Thymus (tissue), 11 donors: ENCODE measurements around the gene OR52N5. TPM values are rescaled to one million over a fixed set of nuclear protein-coding genes. Genes with fewer than 3 reads are reported as not detected.

ENCODE experiments used
- DNase-seq, 9 donors: peaks; one replicate each; pipeline ENCODE4 v3.0.0-alpha.2; 2013; ENCODE audit warnings: low spot score in 9 of 9, low read depth in 6 of 9, missing footprints in 1 of 9
- H3K27ac ChIP-seq, 2 donors: one replicate each; pipeline ENCODE4 v1.5.1; 2013; ENCODE audit warnings: control low read depth in 1 of 2, low read depth in 1 of 2, low read length in 1 of 2, mild to moderate bottlenecking in 1 of 2, moderate library complexity in 1 of 2
- H3K27me3 ChIP-seq, 2 donors: one replicate each; pipeline ENCODE4 v1.5.1; 2013; ENCODE audit warnings: low read length in 1 of 2; ENCODE audit not compliant: control insufficient read depth in 2 of 2, insufficient read depth in 1 of 2
- H3K36me3 ChIP-seq, 2 donors: one replicate each; pipeline ENCODE4 v1.5.1; 2013; ENCODE audit warnings: low read length in 1 of 2, mild to moderate bottlenecking in 1 of 2, moderate library complexity in 1 of 2; ENCODE audit not compliant: control insufficient read depth in 2 of 2, insufficient read depth in 2 of 2
- H3K4me1 ChIP-seq, 2 donors: one replicate each; pipeline ENCODE4 v1.5.1; 2013; ENCODE audit warnings: low read length in 2 of 2; ENCODE audit not compliant: control insufficient read depth in 2 of 2, insufficient read depth in 2 of 2
- H3K4me3 ChIP-seq, 2 donors: one replicate each; pipeline ENCODE4 v1.5.1; 2013; ENCODE audit warnings: low read length in 2 of 2, control low read depth in 1 of 2, mild to moderate bottlenecking in 1 of 2
- H3K9me3 ChIP-seq, 2 donors: one replicate each; pipeline ENCODE4 v1.5.1; 2013; ENCODE audit warnings: low read length in 1 of 2, mild to moderate bottlenecking in 1 of 2; ENCODE audit not compliant: control insufficient read depth in 2 of 2, insufficient read depth in 1 of 2
- WGBS: extraction: QIAGEN DNeasy Blood & Tissue Kit; methylation state at CpG from one replicate; pipeline ENCODE4 v1.1.7; 2013; 5-methylcytosine and 5-hydroxymethylcytosine counted together
- polyA plus RNA-seq: library from polyadenylated mRNA; stranded (reverse); fragments of 200-250 nt; gene quantifications from one replicate; pipeline ENCODE4 v1.2.3, GENCODE V29; 2013
- total RNA-seq: library from RNA; stranded (reverse); fragments of 120-200 nt; gene quantifications from one replicate; pipeline ENCODE4 v1.2.4, GENCODE V29; 2013
- donor health status: healthy.

The OR52N5 gene
- total and polyA plus RNA-seq, 2 donors, result 0.05 TPM; not detected in 1

GRCh38 chr11:5737091-5737490, 46.1 kb downstream of the OR52N5 start:
- H3K4me1 ChIP-seq, result no peaks in the 10 kb centered on the region
- no peak overlapping the region for H3K27ac ChIP-seq
- no peak for DNase-seq
- H3K27me3 ChIP-seq, result no peaks in the 10 kb centered on the region
- no peaks in the 10 kb centered on the region for H3K9me3 ChIP-seq
- H3K36me3 ChIP-seq, result no peaks in the 10 kb centered on the region
- H3K4me3 ChIP-seq, result no peak overlapping the region

GRCh38 chr11:5736396-5736795, 46.8 kb downstream of the OR52N5 start, which contains the start of gene OR56B1:
Gene OR56B1 (plus strand): TSS chr11:5736448. CDS start chr11:5736517, 69 bp downstream.
- H3K4me1 ChIP-seq, result no peaks in the 10 kb centered on the region
- H3K4me3 ChIP-seq, result no peak within 1 kb of the TSS
- WGBS, result 96% methylated on average over 1 of the region's 1 CpG
- H3K27me3 ChIP-seq, result no peaks in the 10 kb centered on the region
- no peak for DNase-seq
- H3K27ac ChIP-seq, result no peak within 1 kb of the TSS
- no peaks in the 10 kb centered on the region for H3K9me3 ChIP-seq
- no peaks in the 10 kb centered on the region for H3K36me3 ChIP-seq

- H3K9me3 ChIP-seq, result no peaks in the 10 kb centered on the region
- DNase-seq, result no peak
- H3K27ac ChIP-seq, result no peak overlapping the region
- 99% methylated on average over 1 of the region's 1 CpG for WGBS
- no peaks in the 10 kb centered on the region for H3K27me3 ChIP-seq
- no peaks in the 10 kb centered on the region for H3K4me1 ChIP-seq
- H3K36me3 ChIP-seq, result no peaks in the 10 kb centered on the region
- H3K4me3 ChIP-seq, result no peak overlapping the region
Observed at GRCh38 chr11:5727691-5728090, 55.5 kb downstream of the OR52N5 start.

- no peak overlapping the region for H3K4me3 ChIP-seq
- WGBS, result 96% methylated on average over 1 of the region's 1 CpG
- H3K4me1 ChIP-seq, result no peaks in the 10 kb centered on the region
- H3K27me3 ChIP-seq, result no peaks in the 10 kb centered on the region
- no peak overlapping the region for H3K27ac ChIP-seq
- no peaks in the 10 kb centered on the region for H3K36me3 ChIP-seq
- DNase-seq, result no peak
- H3K9me3 ChIP-seq, result no peaks in the 10 kb centered on the region
Observed at GRCh38 chr11:5726351-5726750, 56.8 kb downstream of the OR52N5 start.

Other genes starting within 250 kb of the OR52N5 start
- 0.05 TPM for gene OR52H1, start 234.8 kb downstream of the OR52N5 start, total RNA-seq
- gene OR52H1, start 234.8 kb downstream of the OR52N5 start, polyA plus RNA-seq, result not detected
- gene OR52B6, start 202.5 kb downstream of the OR52N5 start, total RNA-seq, result not detected
- not detected for gene OR52B6, start 202.5 kb downstream of the OR52N5 start, polyA plus RNA-seq
- 1.7 TPM for gene TRIM6, start 186.7 kb downstream of the OR52N5 start, total RNA-seq
- 2.9 TPM for gene TRIM6, start 186.7 kb downstream of the OR52N5 start, polyA plus RNA-seq
- 15.0 TPM for gene TRIM34, start 158.4 kb downstream of the OR52N5 start, total RNA-seq
- 8.0 TPM for gene TRIM34, start 158.4 kb downstream of the OR52N5 start, polyA plus RNA-seq
- gene TRIM5, start 98.3 kb downstream of the OR52N5 start, total RNA-seq, result 17.6 TPM
- 12.2 TPM for gene TRIM5, start 98.3 kb downstream of the OR52N5 start, polyA plus RNA-seq
- gene TRIM22, start 93.6 kb downstream of the OR52N5 start, total RNA-seq, result 78.1 TPM
- gene TRIM22, start 93.6 kb downstream of the OR52N5 start, polyA plus RNA-seq, result 144 TPM
- gene OR56B1, start 46.9 kb downstream of the OR52N5 start, total RNA-seq, result not detected
- gene OR56B1, start 46.9 kb downstream of the OR52N5 start, polyA plus RNA-seq, result 0.11 TPM
- gene OR52N4, start 29.1 kb downstream of the OR52N5 start, total RNA-seq, result 0.09 TPM
- 0.73 TPM for gene OR52N4, start 29.1 kb downstream of the OR52N5 start, polyA plus RNA-seq
- not detected for gene OR52N1, start 7.9 kb upstream of the OR52N5 start, total RNA-seq
- not detected for gene OR52N1, start 7.9 kb upstream of the OR52N5 start, polyA plus RNA-seq
- gene OR52N2, start 25.6 kb upstream of the OR52N5 start, total RNA-seq, result not detected
- 0.23 TPM for gene OR52N2, start 25.6 kb upstream of the OR52N5 start, polyA plus RNA-seq
- gene OR52E6, start 58.5 kb upstream of the OR52N5 start, total RNA-seq, result not detected
- gene OR52E6, start 58.5 kb upstream of the OR52N5 start, polyA plus RNA-seq, result not detected
- not detected for gene OR52E8, start 74.3 kb upstream of the OR52N5 start, total RNA-seq
- gene OR52E8, start 74.3 kb upstream of the OR52N5 start, polyA plus RNA-seq, result not detected
- gene OR52E4, start 97.3 kb upstream of the OR52N5 start, total RNA-seq, result not detected
- gene OR52E4, start 97.3 kb upstream of the OR52N5 start, polyA plus RNA-seq, result not detected
- not detected for gene OR52E5, start 109.9 kb upstream of the OR52N5 start, total RNA-seq
- gene OR52E5, start 109.9 kb upstream of the OR52N5 start, polyA plus RNA-seq, result 0.05 TPM
- gene OR56A3, start 158.9 kb upstream of the OR52N5 start, total RNA-seq, result not detected
- not detected for gene OR56A3, start 158.9 kb upstream of the OR52N5 start, polyA plus RNA-seq
- not detected for gene OR56A5, start 185.1 kb upstream of the OR52N5 start, total RNA-seq
- gene OR56A5, start 185.1 kb upstream of the OR52N5 start, polyA plus RNA-seq, result not detected
- not detected for gene OR52L1, start 203.6 kb upstream of the OR52N5 start, total RNA-seq
- not detected for gene OR52L1, start 203.6 kb upstream of the OR52N5 start, polyA plus RNA-seq
- gene OR56A4, start 223.6 kb upstream of the OR52N5 start, total RNA-seq, result not detected
- gene OR56A4, start 223.6 kb upstream of the OR52N5 start, polyA plus RNA-seq, result not detected
- gene OR56A1, start 247.4 kb upstream of the OR52N5 start, total RNA-seq, result not detected
- 0.05 TPM for gene OR56A1, start 247.4 kb upstream of the OR52N5 start, polyA plus RNA-seq